Measurements from ENCODE around the gene LRRC4.

DNA sequence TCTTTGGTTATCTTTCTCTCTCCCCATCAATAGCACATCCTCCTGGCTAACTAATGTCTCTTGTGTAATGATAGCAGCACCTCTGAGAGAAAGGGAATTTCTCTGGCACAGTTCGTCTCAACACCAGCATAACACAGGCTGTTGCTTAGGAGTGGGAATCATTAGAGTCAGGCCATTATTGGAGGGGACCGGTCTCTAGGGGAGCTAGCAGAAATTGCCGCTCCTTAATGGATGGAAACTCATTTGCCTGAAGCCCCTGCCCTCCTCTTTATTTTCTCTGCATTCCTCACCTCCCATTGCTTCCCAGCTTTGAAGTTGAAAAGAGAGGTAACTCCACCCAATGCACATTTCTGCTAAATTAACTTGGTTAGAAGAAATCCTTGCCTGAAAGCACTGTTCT, 11.9 kb downstream of the LRRC4 start:
- TF ChIP-seq, protein P1, sequence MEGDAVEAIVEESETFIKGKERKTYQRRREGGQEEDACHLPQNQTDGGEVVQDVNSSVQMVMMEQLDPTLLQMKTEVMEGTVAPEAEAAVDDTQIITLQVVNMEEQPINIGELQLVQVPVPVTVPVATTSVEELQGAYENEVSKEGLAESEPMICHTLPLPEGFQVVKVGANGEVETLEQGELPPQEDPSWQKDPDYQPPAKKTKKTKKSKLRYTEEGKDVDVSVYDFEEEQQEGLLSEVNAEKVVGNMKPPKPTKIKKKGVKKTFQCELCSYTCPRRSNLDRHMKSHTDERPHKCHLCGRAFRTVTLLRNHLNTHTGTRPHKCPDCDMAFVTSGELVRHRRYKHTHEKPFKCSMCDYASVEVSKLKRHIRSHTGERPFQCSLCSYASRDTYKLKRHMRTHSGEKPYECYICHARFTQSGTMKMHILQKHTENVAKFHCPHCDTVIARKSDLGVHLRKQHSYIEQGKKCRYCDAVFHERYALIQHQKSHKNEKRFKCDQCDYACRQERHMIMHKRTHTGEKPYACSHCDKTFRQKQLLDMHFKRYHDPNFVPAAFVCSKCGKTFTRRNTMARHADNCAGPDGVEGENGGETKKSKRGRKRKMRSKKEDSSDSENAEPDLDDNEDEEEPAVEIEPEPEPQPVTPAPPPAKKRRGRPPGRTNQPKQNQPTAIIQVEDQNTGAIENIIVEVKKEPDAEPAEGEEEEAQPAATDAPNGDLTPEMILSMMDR (IDR thresholded peaks at IDR 0.05) = peak; percentile 6
- TF ChIP-seq EZH2 (IDR thresholded peaks at IDR 0.05) = no peak

Measured in neural progenitor cell (in vitro differentiated cells).